AG04450 (cell line): ENCODE results near the gene RAB31. TPM values are rescaled to one million over a fixed set of nuclear protein-coding genes. Genes with fewer than 3 reads are reported as not detected.
"Not testable (repeated sequence)": the region's sequence is repeated elsewhere in the genome, so short reads cannot be mapped to it uniquely, and the experiment has no call there.

Experiments used
- CTCF ChIA-PET: fragments of 300-600, 350-600 bp; formaldehyde crosslinking; extraction: SDS; loops from one replicate; lab custom pipeline; 2022; ENCODE audit warnings: antibody characterized with exemption, inconsistent platforms; lab: Charles Lee
- POLR2A ChIA-PET: fragments of 350-600 bp; formaldehyde crosslinking; extraction: SDS; loops from one replicate; lab custom pipeline; 2021; ENCODE audit warnings: antibody characterized with exemption, inconsistent platforms; lab: Yijun Ruan, JAX
- DNase-seq: peaks from one replicate; pipeline ENCODE4 v3.0.0-alpha.2; 2011; ENCODE audit warnings: low read depth, low spot score
- H3K27ac ChIP-seq: one replicate; pipeline ENCODE4 v1.5.1; 2012; ENCODE audit warnings: low read depth, low read length, control low read depth
- H3K27me3 ChIP-seq: one replicate; pipeline ENCODE4 v1.6.0; 2012; ENCODE audit warnings: low read length; ENCODE audit not compliant: control insufficient read depth, insufficient read depth
- H3K4me3 ChIP-seq: 2 replicates; pipeline ENCODE4 v1.5.1; 2011; ENCODE audit warnings: mild to moderate bottlenecking, low read depth, low read length, control low read depth
- H3K9me3 ChIP-seq: 2 replicates; pipeline ENCODE4 v1.5.1; 2012; ENCODE audit warnings: low read length; ENCODE audit not compliant: control insufficient read depth, insufficient read depth
- polyA plus RNA-seq: library from polyadenylated mRNA; depleted of rRNA; stranded (reverse); fragments of >200 nt; gene quantifications from 2 replicates; pipeline ENCODE4 v1.2.3, GENCODE V29; 2011
- TF ChIP-seq, protein P1 (sequence below): IDR thresholded peaks from 2 replicates; pipeline ENCODE4 v1.5.1; 2011; ENCODE audit warnings: low read depth, low read length, control low read depth, inconsistent platforms

RAB31 gene
- polyA plus RNA-seq, 1 experiment, result 43.7 TPM

DNA sequence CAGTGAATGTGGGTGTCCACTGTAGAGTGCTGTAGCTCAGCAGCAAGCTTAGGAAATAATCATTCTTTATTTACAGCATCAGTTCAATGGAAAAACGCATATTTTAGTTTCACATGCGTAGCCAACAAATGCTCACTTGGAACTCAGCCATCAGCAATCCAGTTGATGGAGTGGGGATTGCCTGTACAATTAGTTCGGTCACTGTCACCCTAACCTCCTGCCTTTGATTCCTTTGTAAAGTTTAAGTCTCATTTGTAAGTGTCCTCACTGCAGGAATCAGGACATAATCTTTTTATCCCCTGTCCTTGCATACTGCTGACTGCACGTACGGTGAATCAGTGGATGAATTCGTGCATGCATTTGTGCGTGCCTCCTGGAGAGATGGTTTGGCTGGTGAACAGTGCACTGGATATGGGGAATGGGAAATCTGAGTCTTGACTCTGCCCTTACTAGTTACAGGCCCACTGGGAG is 55.9 kb downstream of the RAB31 start:
- Histone ChIP-seq H3K27me3 (no peaks in the 10 kb centered on the region), H3K4me3 (no peak overlapping the region), H3K9me3 (no peaks in the 10 kb centered on the region; the same call in 1 of the 2 replicates), H3K27ac (no peak overlapping the region)
- CTCF ChIA-PET, result no interaction called here
- POLR2A ChIA-PET, result no interaction called here
- DNase-seq, result no peak
- TF ChIP-seq, protein P1, sequence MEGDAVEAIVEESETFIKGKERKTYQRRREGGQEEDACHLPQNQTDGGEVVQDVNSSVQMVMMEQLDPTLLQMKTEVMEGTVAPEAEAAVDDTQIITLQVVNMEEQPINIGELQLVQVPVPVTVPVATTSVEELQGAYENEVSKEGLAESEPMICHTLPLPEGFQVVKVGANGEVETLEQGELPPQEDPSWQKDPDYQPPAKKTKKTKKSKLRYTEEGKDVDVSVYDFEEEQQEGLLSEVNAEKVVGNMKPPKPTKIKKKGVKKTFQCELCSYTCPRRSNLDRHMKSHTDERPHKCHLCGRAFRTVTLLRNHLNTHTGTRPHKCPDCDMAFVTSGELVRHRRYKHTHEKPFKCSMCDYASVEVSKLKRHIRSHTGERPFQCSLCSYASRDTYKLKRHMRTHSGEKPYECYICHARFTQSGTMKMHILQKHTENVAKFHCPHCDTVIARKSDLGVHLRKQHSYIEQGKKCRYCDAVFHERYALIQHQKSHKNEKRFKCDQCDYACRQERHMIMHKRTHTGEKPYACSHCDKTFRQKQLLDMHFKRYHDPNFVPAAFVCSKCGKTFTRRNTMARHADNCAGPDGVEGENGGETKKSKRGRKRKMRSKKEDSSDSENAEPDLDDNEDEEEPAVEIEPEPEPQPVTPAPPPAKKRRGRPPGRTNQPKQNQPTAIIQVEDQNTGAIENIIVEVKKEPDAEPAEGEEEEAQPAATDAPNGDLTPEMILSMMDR, result no peak

- ChIA-PET POLR2A (no interaction called here), CTCF (no interaction called here)
Measured at GRCh38 chr18:9765501-9765900, 57.4 kb downstream of the RAB31 start.

DNA sequence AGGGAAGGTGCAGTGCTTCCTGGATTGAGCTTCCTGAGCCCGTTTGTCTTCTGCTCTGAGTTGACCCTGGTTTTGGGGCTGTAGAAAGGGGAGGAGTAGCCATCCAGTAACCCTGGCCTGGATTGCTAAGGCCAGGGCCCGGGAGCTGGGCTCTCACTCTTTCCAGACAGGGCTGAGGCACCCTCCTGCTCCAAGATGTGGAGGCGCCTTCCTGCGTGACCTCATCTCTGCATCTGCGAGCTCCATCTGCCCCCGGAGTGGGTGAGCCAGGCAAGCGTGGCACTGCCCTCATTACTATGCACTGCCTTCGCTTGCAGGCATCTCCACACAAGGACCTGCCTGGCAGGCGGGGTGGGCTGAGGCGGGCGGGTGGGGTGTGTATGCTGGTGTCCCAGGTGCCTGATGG is 58.0 kb downstream of the RAB31 start:
- ChIA-PET CTCF (interaction anchor here (0.6 kb wide), 2 partner anchors 79 to 82 kb away, joined by 3 to 4 read pairs; no protein-coding TSS in a partner anchor), POLR2A (no interaction called here)
- no peaks in the 10 kb centered on the region; the same call in 1 of the 2 replicates for H3K9me3 ChIP-seq
- no peak overlapping the region for H3K4me3 ChIP-seq
- H3K27me3 ChIP-seq, result no peaks in the 10 kb centered on the region
- TF ChIP-seq, protein P1, result no peak
- no peak for DNase-seq
- H3K27ac ChIP-seq, result no peak overlapping the region

More at GRCh38 chr18:9765501-9765900, 57.4 kb downstream of the RAB31 start:
- Histone ChIP-seq H3K27me3 (no peaks in the 10 kb centered on the region), H3K9me3 (no peaks in the 10 kb centered on the region; the same call in 1 of the 2 replicates), H3K27ac (no peak overlapping the region), H3K4me3 (no peak overlapping the region)
- no peak for DNase-seq
- TF ChIP-seq, protein P1, result no peak

DNA sequence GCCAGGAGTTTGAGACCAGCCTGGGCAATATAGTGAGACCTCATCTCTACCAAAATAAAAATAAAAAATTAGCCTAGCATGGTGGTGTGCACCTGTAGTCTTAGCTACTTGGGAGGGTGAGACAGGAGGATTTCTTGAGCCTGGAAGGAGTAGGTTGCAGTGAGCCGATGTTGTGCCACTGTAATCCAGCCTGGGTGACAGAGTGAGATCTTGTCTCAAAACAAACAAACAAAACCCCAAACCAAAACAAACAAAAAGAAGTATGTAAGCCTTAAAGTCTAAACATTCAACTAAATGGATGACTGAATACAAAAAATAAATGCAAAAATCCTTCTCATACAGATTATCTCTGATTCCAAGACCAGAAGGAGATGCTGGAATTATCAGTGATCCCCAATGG is 58.6 kb downstream of the RAB31 start:
- TF ChIP-seq, protein P1, result no peak
- CTCF ChIA-PET, result no interaction called here
- DNase-seq, result no peak
- POLR2A ChIA-PET, result no interaction called here
- H3K27me3 ChIP-seq, result no peaks in the 10 kb centered on the region
- no peaks in the 10 kb centered on the region; the same call in 1 of the 2 replicates for H3K9me3 ChIP-seq
- no peak overlapping the region for H3K27ac ChIP-seq
- H3K4me3 ChIP-seq, result no peak overlapping the region

DNA sequence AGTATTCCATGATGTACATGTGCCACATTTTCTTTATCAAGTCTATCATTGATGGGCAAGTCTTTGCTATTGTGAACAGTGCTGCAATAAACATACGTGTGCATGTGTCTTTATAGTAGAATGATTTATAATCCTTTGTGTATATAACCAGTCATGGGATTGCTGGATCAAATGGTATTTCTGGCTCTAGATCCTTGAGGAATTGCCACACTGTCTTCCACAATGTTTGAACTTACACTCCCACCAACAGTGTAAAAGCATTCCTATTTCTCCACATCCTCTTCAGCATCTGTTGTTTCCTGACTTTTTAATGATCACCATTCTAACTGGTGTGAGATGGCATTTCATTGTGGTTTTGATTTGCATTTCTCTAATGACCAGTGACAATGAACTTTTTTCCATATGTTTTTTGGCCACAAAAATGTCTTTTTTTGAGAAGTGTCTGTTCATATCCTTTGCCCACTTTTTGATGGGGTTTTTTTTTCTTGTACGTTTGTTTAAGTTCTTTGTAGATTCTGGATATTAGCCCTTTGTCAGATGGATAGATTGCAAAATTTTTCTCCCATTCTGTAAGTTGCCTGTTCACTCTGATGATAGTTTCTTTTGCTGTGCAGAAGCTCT is 60.1 kb downstream of the RAB31 start:
- not testable (repeated sequence) for H3K27ac ChIP-seq, DNase-seq
- CTCF ChIA-PET, result interaction anchor here (1.5 kb wide), 1 partner anchor 193 kb away, joined by 4 read pairs; no protein-coding TSS in a partner anchor

DNA sequence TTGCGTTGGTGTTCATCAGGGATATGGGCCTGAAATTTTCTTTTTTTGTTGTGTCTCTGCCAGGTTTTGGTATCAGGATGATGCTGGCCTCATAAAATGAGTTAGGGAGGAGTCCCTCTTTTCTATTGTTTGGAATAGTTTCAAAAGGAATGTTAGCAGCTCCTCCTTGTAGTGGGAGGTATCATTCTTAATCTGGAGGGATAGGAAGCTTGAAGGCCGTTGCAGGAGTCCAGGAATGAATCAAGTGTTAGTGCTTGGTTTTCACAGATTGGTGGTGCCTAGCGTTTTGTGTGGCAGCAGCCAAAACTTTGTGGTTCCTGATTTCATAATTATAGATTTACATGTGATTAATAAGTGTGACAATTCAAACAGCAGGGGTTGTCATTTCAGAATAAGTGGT is 62.0 kb downstream of the RAB31 start:
- POLR2A ChIA-PET, result not testable (repeated sequence)

More for the DNA sequence above, 60.1 kb downstream of the RAB31 start:
- H3K4me3 ChIP-seq, POLR2A ChIA-PET, H3K9me3 ChIP-seq, H3K27me3 ChIP-seq: not testable (repeated sequence)

More for the DNA sequence above, 62.0 kb downstream of the RAB31 start:
- not testable (repeated sequence) for H3K4me3 ChIP-seq, H3K27me3 ChIP-seq, H3K27ac ChIP-seq, DNase-seq, H3K9me3 ChIP-seq
- CTCF ChIA-PET, result interaction anchor here (0.7 to 1.3 kb wide), 4 partner anchors 10 to 181 kb away, joined by 3 to 7 read pairs (median 6); no protein-coding TSS in a partner anchor
